Panc1 (cell line): ENCODE measurements around the gene LIPC.

Experiments used
- POLR2AphosphoS5 ChIP-seq: IDR thresholded peaks from 2 replicates; pipeline ENCODE4 v1.6.1; 2012; ENCODE audit warnings: mild to moderate bottlenecking, low read depth, low read length, moderate library complexity
- SIN3A ChIP-seq: IDR thresholded peaks from 2 replicates; pipeline ENCODE4 v1.6.1; 2012; ENCODE audit warnings: low read depth, mild to moderate bottlenecking, low read length, moderate library complexity, borderline replicate concordance; ENCODE audit not compliant: insufficient read depth
- TF ChIP-seq, protein P1 (sequence below): fragments of 450-650 bp; IDR thresholded peaks from 2 replicates; pipeline ENCODE4 v1.5.1; 2017; ENCODE audit warnings: mild to moderate bottlenecking
- TF ChIP-seq, protein P2 (sequence below), 2 experiments: IDR thresholded peaks; 2 replicates each; pipeline ENCODE4 v1.6.1; 2011 to 2012; ENCODE audit warnings: low read depth in 2 of 2, control low read depth in 1 of 2, low read length in 1 of 2, mild to moderate bottlenecking in 1 of 2, moderate library complexity in 1 of 2; ENCODE audit not compliant: insufficient read depth in 1 of 2

DNA sequence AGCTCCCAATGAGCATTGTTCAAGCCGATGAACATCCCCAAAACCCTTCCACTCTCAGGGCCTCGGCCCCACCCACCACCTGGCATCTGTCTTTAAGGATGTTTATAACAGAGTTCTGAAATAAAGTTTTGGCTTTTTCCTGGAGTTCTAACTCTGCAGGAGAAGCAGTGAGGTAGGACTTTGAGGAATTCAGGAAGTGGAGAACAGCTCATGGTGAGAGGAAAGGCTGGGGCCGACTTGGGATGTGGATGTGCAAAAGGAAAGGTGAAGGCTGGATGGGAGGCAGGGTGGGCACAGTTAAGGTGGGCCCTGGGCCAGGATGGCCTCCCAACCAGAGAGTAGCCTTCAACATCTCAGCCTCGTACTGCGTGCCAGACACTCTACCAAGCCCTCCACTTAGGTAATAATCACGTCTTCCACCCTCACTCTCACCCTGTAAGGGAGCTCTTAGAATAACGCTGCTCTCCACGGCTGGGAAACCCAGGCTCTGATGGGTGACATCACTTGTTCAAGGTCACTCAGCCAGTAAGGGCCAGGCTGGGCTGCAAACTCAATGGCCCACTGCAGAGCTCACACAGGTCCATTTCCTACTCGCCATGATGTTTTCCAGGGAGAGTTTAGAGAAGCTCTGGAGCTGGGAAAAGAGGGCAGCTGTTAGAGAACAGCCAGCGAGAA lies 28.5 kb downstream of the LIPC start:
- TF ChIP-seq, protein P1, sequence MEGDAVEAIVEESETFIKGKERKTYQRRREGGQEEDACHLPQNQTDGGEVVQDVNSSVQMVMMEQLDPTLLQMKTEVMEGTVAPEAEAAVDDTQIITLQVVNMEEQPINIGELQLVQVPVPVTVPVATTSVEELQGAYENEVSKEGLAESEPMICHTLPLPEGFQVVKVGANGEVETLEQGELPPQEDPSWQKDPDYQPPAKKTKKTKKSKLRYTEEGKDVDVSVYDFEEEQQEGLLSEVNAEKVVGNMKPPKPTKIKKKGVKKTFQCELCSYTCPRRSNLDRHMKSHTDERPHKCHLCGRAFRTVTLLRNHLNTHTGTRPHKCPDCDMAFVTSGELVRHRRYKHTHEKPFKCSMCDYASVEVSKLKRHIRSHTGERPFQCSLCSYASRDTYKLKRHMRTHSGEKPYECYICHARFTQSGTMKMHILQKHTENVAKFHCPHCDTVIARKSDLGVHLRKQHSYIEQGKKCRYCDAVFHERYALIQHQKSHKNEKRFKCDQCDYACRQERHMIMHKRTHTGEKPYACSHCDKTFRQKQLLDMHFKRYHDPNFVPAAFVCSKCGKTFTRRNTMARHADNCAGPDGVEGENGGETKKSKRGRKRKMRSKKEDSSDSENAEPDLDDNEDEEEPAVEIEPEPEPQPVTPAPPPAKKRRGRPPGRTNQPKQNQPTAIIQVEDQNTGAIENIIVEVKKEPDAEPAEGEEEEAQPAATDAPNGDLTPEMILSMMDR = no peak
- TF ChIP-seq POLR2AphosphoS5 (no peak), SIN3A (no peak)
- TF ChIP-seq, protein P2, sequence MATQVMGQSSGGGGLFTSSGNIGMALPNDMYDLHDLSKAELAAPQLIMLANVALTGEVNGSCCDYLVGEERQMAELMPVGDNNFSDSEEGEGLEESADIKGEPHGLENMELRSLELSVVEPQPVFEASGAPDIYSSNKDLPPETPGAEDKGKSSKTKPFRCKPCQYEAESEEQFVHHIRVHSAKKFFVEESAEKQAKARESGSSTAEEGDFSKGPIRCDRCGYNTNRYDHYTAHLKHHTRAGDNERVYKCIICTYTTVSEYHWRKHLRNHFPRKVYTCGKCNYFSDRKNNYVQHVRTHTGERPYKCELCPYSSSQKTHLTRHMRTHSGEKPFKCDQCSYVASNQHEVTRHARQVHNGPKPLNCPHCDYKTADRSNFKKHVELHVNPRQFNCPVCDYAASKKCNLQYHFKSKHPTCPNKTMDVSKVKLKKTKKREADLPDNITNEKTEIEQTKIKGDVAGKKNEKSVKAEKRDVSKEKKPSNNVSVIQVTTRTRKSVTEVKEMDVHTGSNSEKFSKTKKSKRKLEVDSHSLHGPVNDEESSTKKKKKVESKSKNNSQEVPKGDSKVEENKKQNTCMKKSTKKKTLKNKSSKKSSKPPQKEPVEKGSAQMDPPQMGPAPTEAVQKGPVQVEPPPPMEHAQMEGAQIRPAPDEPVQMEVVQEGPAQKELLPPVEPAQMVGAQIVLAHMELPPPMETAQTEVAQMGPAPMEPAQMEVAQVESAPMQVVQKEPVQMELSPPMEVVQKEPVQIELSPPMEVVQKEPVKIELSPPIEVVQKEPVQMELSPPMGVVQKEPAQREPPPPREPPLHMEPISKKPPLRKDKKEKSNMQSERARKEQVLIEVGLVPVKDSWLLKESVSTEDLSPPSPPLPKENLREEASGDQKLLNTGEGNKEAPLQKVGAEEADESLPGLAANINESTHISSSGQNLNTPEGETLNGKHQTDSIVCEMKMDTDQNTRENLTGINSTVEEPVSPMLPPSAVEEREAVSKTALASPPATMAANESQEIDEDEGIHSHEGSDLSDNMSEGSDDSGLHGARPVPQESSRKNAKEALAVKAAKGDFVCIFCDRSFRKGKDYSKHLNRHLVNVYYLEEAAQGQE (IDR thresholded peaks at IDR 0.05; ENCODE audit: insufficient read depth in 1 of 2, low read depth in 2 of 2, low read length in 1 of 2) = no peak
